ENCODE measurements around the gene FBLN2.

FBLN2 gene

DNA sequence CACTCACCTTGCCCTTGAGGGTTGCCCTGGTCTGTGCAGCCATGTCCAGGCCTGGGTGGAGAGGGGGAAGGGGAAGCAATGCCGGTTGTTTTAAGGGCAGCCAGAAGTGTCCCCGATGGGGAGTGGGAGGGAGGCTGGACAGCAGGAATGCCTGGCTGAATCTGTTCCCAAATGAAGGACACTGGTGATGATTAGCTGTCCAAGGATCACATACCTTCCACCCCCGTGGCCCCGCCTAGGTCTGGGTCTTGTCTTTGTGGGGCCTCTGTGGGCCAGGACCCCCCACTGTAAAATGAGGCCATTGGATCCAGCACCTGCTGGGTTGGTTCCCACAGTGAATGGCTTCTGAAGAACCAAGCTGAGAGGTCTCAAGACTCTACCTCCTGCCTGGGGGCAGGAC, 71.4 kb downstream of the FBLN2 start:
- no peak for DNase-seq (ENCODE audit: low read depth in 2 of 3, low spot score in 2 of 3)

DNA sequence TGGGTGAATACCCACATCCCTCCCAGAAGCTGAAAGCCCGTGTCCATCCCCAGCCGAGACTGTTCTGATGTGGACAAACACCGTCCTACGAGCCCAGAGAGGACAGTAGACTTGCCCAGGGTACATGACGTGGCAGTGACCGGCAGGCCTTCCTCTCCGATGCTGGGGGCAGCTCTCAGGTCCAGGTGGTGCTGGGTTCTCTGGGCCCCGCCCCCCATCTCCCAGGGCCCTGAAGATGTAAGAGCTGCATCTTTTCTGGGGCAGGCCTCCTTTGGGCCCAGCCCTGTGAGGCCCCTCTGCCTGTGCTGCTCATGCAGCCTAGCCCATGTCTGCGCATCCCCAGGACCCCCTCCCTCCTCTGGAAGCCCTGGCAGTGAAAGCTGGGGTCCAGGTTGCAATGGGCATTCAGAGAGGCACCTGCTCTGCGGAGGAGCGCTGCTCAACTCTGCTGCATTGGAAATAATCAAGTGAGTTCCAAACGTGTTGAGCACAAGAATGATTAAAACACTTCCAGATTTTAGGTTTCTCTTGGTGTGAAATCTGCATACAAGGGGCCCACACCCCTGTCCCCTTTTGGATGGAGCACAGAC, 71.9 kb downstream of the FBLN2 start:
- no peak for DNase-seq (ENCODE audit: low read depth in 2 of 3, low spot score in 2 of 3)

DNA sequence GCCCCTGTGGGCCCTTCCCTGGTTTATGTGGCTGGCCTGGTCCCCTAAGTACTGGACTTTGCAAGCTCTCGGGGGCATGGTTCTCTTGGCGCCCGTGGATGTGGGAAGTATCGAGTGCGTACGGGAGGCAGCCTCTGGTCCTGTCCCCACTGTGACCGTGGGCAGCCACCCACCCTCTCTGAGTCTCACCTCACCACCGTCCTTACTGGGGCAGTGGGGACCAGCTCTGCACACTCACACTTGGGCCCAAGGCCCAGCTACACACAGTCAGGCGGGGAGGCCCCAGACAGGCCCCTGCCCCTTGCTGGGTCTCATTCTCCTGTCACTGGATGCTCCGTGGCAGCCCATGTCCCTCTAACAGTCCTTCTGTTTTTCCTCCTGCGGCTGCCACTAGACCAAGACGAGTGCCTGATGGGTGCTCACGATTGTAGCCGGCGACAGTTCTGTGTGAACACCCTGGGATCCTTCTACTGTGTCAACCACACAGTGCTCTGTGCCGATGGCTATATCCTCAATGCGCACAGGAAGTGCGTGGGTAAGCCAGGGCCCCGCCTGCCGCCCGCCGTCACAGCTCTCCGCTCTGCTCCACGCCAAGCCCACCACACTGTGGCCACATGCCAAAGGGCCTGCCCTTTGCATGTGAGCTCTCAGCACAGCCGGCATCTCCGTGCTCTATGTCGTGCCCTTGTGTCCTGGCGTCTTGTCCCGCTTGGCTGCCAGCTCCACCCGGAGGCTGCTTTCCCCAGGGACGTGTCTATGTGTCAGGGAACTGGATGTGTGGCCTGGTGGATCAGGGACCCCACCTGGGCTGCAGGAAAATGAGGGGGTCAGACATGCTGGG, 72.7 kb downstream of the FBLN2 start:
- peak in 2 of 3 experiments; percentile 11 to 24 for DNase-seq (ENCODE audit: low read depth in 2 of 3, low spot score in 2 of 3)

DNA sequence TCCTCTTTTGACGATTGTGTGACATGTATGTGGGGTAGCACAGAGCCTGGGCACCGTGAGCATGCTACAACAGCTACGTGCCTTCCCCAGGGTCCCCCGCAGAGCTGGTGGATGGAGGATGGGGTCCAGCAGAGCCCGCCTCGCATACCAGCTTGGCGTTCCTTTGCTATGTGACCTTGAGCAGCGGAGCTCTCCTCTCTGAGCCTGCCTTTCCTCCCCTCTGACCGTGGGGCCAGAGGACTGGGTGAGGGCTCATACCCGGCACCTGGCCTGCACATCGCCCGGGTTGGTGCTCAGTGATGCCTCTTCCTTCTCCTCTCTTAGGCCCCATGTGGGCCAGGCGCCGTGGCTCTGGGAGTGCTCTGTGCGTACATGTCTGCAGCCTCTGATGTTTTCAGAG, 73.4 kb downstream of the FBLN2 start:
- no peak for DNase-seq (ENCODE audit: low read depth in 2 of 3, low spot score in 2 of 3)

DNA sequence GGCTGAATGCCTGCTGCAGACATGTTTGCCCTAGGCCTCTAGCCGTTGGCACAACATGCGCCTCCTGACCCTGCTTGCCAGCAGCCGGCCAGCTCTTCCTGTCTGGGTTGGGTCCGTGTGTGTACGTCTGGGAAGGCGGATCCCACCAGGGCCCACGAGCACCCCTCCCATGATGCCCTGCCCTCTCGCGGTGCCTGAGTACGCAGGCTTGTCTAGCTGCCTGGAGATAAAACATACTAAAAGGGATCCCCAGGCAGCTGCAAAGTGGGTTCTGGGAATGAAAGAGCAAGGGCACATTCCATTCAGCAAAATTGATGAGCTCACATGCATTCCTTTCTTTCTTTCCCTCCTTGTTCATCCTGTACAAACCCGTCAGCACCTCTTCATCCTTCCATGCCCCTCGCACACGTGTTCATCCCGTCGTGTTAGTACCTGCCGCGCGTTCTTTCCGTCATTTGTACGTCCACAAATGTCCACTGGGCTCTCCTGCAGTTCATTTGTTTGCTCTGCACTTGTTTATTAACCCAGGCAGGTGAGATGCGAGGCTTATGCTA, 74.3 kb downstream of the FBLN2 start:
- no peak for DNase-seq (ENCODE audit: low read depth in 2 of 3, low spot score in 2 of 3)

DNA sequence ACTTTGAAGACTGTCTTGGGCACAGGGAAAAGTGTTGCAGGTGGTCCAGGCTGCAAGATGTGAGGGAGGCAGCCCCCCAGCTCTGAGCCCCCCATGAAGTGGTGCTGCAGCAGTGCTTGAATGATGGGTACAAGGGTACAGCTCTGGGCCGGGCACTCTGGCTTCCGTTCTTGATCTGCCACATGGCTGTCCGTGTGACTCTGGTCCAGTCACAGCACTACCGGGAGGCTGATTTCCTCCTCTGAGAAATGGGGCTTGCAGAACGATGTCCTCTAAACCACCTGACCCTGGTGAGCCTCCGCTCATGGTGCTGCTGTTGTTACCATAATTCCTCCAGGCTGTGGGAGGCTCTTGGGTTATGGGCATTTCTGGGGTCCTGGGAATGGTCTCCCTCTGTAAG, 75.1 kb downstream of the FBLN2 start:
- no peak for DNase-seq (ENCODE audit: low read depth in 2 of 3, low spot score in 2 of 3)

DNA sequence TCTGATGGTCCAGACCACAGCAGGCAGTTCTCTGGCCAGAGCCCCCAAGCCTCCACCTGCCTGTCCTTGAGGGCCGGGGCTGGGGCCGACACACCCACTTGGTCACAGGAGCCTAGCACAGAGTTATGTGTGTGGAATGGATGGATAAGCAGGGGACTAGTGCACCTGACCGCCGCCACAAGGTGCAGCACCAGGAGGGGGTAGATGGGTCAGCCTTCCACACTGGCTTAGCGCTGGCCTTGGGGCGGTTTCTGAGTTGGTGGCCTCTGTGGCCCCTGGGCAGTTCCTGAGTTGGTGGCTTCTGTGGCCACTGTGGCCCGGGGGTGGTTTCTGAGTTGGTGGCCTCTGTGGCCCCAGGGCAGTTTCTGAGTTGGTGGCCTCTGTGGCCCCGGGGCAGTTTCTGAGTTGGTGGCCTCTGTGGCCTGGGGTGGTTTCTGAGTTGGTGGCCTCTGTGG, 75.8 kb downstream of the FBLN2 start:
- no peak for DNase-seq (ENCODE audit: low read depth in 2 of 3, low spot score in 2 of 3)

DNA sequence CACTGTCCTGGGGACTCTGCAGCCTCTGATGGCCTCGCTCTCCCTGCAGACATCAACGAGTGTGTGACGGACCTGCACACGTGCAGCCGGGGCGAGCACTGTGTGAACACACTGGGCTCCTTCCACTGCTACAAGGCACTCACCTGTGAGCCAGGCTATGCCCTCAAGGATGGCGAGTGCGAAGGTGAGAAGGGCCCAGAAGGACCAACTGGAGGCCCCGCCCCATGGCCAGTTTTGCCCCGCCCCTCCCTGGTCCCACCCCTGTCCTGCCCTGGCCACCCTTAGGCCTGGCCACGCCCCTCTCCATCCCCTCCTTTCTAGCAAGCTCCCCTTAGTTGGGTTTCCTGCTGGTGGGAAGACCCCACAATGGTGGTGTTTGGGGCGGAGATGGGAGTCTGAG, 77.5 kb downstream of the FBLN2 start:
- DNase-seq (ENCODE audit: low read depth in 2 of 3, low spot score in 2 of 3) = no peak

DNA sequence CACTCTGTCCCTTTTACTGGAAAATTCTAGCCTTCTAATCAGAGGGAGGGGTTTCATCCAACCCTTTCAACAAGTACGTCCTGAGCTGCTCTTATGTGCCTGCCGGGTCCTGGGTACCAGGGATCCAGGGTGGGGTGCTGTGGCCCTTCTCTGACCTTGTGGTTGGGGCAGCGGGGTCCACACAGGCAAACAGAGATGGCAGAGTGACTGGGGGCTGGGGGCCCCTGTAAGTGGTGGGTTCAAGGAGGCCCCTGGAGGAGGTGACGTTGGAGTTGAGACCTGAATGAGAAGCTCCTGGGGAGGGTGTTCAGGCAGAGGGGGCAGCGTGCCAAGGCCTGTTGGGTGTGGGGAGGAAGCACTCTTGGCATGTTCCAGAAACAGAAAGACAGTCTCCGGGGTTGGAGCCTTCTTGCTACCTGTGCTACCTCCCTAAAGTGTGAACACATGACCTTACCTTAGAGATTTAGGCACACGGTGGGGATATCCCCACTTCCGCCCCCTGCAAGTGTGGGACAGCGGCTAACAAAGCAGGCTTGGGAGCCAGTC, 78.1 kb downstream of the FBLN2 start:
- no peak for DNase-seq (ENCODE audit: low read depth in 2 of 3, low spot score in 2 of 3)

DNA sequence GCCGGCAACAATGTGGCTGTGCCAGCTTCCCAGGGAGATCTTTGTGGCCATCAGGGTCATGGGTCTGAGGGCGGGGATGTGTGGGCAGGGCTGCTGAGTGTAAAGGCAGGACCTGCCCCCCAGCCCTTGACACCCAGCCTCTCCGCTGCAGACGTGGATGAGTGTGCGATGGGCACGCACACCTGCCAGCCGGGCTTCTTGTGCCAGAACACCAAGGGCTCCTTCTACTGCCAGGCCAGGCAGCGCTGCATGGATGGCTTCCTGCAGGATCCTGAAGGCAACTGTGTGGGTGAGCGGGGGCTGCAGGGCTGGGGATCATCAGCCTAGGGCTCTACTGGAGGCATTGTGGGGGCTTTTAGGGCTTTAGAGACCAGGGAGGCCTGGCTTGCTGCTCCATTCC, 78.8 kb downstream of the FBLN2 start:
- no peak for DNase-seq (ENCODE audit: low read depth in 2 of 3, low spot score in 2 of 3)

DNA sequence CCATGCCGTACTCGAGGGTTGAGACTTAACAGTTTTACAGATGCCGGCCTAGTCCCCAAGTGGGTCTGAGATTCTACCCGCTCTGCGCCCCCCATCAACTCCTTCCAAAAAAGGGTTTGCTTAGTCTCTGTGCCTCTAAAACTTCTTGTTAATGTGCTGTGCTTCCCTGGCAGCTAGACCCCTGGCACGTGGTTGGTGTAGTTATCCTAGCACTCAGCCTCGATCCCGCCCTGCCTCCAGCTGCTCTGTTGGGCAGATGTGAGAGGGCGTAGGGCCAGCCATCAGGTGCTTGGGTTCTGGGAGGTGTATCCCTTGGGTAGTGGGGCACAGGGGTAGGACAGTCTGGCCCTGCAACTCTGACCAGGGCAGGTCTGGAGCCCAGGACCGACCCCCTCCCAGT, 79.5 kb downstream of the FBLN2 start:
- no peak for DNase-seq (ENCODE audit: low read depth in 2 of 3, low spot score in 2 of 3)

DNA sequence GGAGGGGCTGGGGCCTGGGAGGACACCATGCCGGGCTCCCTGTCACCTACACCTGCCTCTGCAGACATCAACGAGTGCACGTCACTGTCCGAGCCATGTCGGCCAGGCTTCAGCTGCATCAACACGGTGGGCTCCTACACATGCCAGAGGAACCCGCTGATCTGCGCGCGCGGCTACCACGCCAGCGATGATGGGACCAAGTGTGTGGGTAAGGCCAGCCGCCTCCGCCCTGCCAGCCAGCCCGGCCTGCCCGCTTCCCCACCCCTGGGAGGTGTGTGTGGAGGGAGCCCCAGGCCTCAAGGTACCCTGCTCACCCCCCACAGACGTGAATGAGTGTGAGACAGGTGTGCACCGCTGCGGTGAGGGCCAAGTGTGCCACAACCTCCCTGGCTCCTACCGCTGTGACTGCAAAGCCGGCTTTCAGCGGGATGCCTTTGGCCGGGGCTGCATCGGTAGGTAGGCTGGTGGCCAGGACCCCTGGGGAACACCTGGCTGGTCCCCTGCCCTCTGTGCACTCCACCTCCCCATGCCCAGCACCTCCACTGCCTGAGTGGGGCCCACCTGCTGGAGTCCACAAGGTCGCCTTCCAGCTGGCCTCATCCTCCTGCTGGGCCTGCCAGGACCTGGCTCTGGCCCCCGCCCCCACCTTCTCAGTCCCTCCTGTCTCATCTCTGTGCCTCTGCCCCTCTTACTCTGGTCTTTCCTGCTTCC, 80.1 kb downstream of the FBLN2 start:
- DNase-seq (ENCODE audit: low read depth in 2 of 3, low spot score in 2 of 3) = no peak

DNA sequence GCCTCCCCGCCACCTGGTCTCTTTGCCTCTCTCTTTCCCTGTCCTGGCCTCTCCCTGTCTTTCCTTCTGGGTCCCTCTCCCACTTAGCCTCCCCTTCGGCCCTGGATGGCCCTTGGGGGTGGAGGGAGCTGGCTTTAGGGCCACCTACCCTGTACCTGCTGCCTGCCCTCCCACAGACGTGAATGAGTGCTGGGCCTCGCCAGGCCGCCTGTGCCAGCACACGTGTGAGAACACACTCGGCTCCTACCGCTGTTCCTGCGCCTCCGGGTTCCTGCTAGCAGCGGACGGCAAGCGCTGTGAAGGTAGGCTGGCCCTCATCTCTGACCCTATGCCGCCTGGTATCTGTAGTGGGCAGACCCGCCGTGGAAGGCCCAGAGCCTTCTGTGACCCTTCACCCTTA, 80.7 kb downstream of the FBLN2 start:
- DNase-seq (ENCODE audit: low read depth in 2 of 3, low spot score in 2 of 3) = no peak

DNA sequence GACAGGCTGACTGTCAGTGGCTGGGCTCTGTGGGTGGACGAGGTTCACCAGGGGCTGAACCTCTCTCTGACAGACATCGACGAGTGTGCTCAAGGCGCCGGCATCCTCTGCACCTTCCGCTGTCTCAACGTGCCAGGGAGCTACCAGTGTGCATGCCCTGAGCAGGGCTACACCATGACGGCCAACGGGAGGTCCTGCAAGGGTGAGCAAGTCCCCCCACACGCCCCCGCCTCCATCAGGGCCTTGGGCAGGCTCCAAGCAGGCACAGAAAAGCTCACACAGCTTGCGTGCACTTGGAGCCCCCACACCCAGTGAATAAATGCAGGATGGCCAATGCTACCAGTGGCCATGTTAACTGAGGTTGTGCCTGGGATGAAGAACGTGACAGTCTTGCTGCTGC, 82.3 kb downstream of the FBLN2 start:
- DNase-seq (ENCODE audit: low read depth in 2 of 3, low spot score in 2 of 3) = no peak

DNA sequence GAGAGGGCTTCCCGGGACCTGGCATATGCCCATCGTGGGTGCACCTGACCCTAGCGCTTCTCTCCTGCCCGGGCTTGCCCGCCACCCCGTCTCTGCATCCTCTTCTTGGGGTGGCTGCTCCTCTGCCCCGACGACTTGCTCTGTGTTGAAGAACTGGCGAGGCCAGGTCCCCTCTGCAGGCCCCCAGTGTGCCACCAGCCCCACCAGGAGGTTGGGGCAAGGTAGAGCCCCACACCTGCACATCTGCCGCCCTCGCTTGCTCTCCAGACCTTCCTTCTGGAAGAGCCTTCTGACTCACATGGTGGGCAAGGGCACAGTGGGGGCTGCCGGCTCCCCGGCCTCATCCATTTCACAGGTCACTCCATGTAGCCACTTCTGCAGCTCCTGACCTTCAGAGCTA, 84.3 kb downstream of the FBLN2 start:
- no peak for DNase-seq (ENCODE audit: low read depth in 2 of 3, low spot score in 2 of 3)

DNA sequence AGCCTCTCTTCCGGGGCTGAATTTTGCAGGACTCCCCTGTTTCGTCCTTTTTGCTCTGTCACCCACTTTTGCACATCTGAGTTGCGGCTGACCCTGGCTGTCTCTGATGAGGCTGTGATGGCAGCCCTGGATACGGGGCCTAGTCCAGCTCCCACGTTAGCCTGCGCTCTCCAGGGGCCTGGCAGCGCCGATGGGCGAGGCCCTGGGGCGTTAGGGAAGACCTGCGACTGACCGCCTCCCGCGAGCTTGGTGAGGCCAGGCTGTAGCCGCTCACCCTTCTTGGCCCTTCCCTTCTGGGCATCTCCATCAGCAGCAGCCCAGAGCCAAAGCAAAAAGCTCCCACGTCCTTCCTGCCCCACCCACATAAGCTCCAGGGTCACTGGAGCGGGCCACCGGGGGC, 85.2 kb downstream of the FBLN2 start:
- DNase-seq (ENCODE audit: low read depth in 2 of 3, low spot score in 2 of 3) = no peak

DNA sequence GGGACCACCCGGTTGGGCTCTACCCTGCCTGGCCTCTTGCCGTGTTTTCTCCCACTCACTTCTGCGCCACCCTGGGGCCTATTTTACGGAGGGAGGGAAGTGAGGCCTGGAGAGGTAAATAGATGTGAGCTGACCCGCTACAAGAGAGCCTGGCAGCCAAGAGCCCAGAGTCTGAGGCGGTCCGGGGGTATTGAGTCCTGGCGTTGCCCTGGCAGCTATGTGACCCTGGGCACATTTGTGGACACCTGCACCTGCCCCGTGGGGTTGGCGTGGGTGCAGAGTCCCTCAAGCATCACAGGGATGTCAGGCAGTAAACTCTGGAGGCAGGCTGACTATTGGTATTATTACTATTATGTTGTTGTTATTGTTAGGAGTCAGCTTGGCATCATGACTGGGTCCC, 85.7 kb downstream of the FBLN2 start:
- no peak for DNase-seq (ENCODE audit: low read depth in 2 of 3, low spot score in 2 of 3)

DNA sequence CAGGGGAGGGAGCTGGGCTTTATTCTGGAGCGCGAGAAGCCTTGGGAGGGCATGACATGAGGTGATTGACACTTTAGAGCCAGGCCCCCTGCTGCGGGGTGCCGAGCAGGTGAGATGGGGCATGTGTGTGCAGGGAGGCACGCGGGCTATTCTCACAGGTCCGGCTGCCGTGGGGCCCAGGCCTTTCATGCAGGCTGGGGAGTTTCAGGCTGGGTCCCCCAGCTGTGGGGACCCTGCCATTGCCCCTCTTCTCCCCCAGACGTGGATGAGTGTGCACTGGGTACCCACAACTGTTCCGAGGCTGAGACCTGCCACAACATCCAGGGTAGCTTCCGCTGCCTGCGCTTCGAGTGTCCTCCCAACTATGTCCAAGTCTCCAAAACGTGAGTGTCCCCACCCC, 87.3 kb downstream of the FBLN2 start:
- no peak for DNase-seq (ENCODE audit: low read depth in 2 of 3, low spot score in 2 of 3)

DNA sequence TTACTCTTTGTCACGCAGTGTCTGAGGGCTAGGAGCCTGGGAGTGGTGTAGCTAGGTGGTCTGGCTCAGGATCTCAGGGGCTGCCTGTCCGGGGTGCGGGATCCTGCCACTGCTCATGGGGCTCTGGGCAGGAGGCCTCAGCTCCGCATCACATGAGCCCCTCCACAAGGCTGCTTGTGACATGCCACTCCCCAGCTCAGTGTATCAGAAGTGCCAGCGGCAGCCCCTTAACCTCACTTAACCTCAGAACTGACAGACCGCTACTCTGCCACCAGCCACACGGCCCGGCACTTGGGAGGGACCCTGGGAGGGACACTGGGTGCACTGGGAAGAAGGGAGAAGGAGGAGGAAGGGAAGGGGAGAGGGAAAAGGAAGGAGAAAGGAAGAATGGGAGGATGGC, 87.9 kb downstream of the FBLN2 start:
- DNase-seq (ENCODE audit: low read depth in 2 of 3, low spot score in 2 of 3) = no peak

DNA sequence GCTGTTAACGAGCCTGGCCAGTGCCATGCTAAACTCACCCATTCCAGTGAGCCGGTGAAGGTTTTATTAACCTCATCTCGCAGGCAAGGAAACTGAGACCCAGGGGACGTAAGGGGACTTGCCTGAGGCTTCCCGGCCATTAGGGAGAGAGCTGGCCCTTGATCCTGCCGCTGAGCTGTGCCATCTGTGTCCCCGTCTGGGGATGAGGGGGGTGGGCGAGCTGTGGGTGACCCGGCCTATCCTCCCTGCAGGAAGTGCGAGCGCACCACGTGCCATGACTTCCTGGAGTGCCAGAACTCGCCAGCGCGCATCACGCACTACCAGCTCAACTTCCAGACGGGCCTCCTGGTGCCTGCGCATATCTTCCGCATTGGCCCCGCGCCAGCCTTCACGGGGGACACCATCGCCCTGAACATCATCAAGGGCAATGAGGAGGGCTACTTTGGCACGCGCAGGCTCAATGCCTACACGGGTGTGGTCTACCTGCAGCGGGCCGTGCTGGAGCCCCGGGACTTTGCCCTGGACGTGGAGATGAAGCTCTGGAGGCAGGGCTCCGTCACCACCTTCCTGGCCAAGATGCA, 88.5 kb downstream of the FBLN2 start:
- DNase-seq (ENCODE audit: low read depth in 2 of 3, low spot score in 2 of 3) = no peak

DNA sequence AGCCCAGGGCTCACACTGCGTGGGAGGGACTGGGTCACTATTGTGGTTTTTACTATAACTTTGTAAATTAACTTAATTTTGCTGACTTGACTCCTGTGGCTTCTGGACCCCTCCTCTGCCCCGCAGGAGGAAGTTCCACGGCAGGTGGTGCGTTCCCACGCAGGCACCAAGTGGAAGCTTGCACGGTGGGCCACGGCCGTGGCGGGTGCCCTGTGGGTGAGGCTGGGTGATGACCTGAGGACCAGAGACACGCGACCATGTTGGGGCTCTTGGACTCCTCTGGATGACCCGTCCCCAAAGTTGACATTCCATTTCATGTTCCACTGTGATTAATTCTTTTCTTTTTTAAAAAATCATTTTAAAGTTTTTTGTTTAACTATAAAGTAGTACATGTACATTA, 89.0 kb downstream of the FBLN2 start:
- DNase-seq (ENCODE audit: low read depth in 2 of 3, low spot score in 2 of 3) = no peak
